Keratinocyte (primary cell): ENCODE results near the gene IGFL4. TPM values are rescaled to one million over a fixed set of nuclear protein-coding genes. Genes with fewer than 3 reads are reported as not detected.

Source experiments
- DNase-seq: peaks from one replicate; pipeline ENCODE4 v3.0.0-alpha.2; 2011; ENCODE audit warnings: low read depth, missing footprints, low spot score
- FAIRE-seq: peaks from 2 replicates; lab custom pipeline; 2011; peaks lifted over from hg19 to GRCh38; lab: Jason Lieb, UNC
- H2AFZ ChIP-seq: 2 replicates; pipeline ENCODE4 v1.6.0; 2012; ENCODE audit warnings: low read length, control low read depth, inconsistent platforms; ENCODE audit not compliant: control insufficient read depth
- H3K27ac ChIP-seq: 2 replicates; pipeline ENCODE4 v1.5.1; 2011; ENCODE audit warnings: low read length; ENCODE audit not compliant: control insufficient read depth, insufficient read depth
- H3K27me3 ChIP-seq: 3 replicates; pipeline ENCODE4 v1.6.0; 2011; ENCODE audit warnings: low read length; ENCODE audit not compliant: control insufficient read depth, insufficient read depth; ENCODE audit errors: extremely low read depth
- H3K36me3 ChIP-seq, 2 experiments: 2 replicates in 1 of 2; 3 replicates in 1 of 2; pipeline ENCODE4 v1.5.1; 2011; ENCODE audit warnings: low read length in 2 of 2, mild to moderate bottlenecking in 1 of 2; ENCODE audit not compliant: control insufficient read depth in 2 of 2, insufficient read depth in 2 of 2; ENCODE audit errors: extremely low read depth in 1 of 2
- H3K4me1 ChIP-seq: 3 replicates; pipeline ENCODE4 v1.5.1; 2011; ENCODE audit warnings: low read length; ENCODE audit not compliant: control insufficient read depth, insufficient read depth; ENCODE audit errors: extremely low read depth
- H3K4me2 ChIP-seq: 3 replicates; pipeline ENCODE4 v1.6.0; 2011; ENCODE audit warnings: low read depth, low read length; ENCODE audit not compliant: control insufficient read depth, insufficient read depth; ENCODE audit errors: extremely low read depth
- H3K4me3 ChIP-seq, 3 experiments: fragments of 200-600 bp in 1 of 3; sonication (generic) in 1 of 3; 2 replicates in 2 of 3; 3 replicates in 1 of 3; pipeline ENCODE4 v1.5.1; 2011 to 2016; ENCODE audit warnings: low read length in 3 of 3, mild to moderate bottlenecking in 3 of 3, control low read depth in 2 of 3, inconsistent platforms in 1 of 3, low read depth in 1 of 3, mixed read lengths in 1 of 3, mixed run types in 1 of 3, moderate library complexity in 1 of 3; ENCODE audit not compliant: control insufficient read depth in 2 of 3, insufficient read depth in 2 of 3; ENCODE audit errors: extremely low read depth in 1 of 3
- H3K79me2 ChIP-seq: 2 replicates; pipeline ENCODE4 v1.6.0; 2012; ENCODE audit warnings: low read length; ENCODE audit not compliant: control insufficient read depth, insufficient read depth
- H3K9ac ChIP-seq: 3 replicates; pipeline ENCODE4 v1.6.0; 2011; ENCODE audit warnings: low read length; ENCODE audit not compliant: control insufficient read depth, insufficient read depth; ENCODE audit errors: extremely low read depth
- H3K9me1 ChIP-seq: 3 replicates; pipeline ENCODE4 v1.6.0; 2011; ENCODE audit warnings: low read length; ENCODE audit not compliant: control insufficient read depth, insufficient read depth; ENCODE audit errors: extremely low read depth
- H3K9me3 ChIP-seq: 2 replicates; pipeline ENCODE4 v1.5.1; 2012; ENCODE audit warnings: low read depth, low read length; ENCODE audit not compliant: control insufficient read depth
- H4K20me1 ChIP-seq: 3 replicates; pipeline ENCODE4 v1.6.0; 2011; ENCODE audit warnings: low read length; ENCODE audit not compliant: control insufficient read depth, insufficient read depth; ENCODE audit errors: extremely low read depth
- CTCF ChIP-seq, 3 experiments: IDR thresholded peaks in 1 of 3; conservative IDR thresholded peaks in 1 of 3; optimal IDR thresholded peaks in 1 of 3; 2 replicates in 2 of 3; 3 replicates in 1 of 3; pipeline versions ENCODE3 to v1.5.1; 2011; ENCODE audit warnings: low read length in 3 of 3, mild to moderate bottlenecking in 3 of 3, moderate library complexity in 2 of 3, control low read depth in 1 of 3, inconsistent platforms in 1 of 3; ENCODE audit not compliant: insufficient read depth in 2 of 3; ENCODE audit errors: extremely low read depth in 1 of 3
- EZH2 ChIP-seq: IDR thresholded peaks from one replicate; pipeline ENCODE4 v1.6.1; 2012; ENCODE audit warnings: inconsistent platforms, mild to moderate bottlenecking, low read length, moderate library complexity
- dilution Hi-C: fragments of 300-500 bp; cut with MboI; formaldehyde crosslinking; loops from one replicate; pipeline ENCODE4 v1.7.0; 2020; ENCODE audit warnings: low sequenced_read_pairs; ENCODE audit not compliant: extremely low pct_ligation_motif_present
- polyA plus RNA-seq, 5 experiments: library from polyadenylated mRNA; depleted of rRNA in 3 of 5; stranded (reverse) in 3 of 5; stranded (forward) in 1 of 5; unstranded in 1 of 5; fragments of >200 nt; gene quantifications; 1 replicate in 1 of 5; 2 replicates in 3 of 5; 3 replicates in 1 of 5; pipeline versions ENCODE4 v1.2.1 to v1.2.3, GENCODE V29; 2011 to 2012; ENCODE audit warnings: missing spikeins in 2 of 5, low read depth in 1 of 5, low replicate concordance in 1 of 5
- small RNA-seq, 3 experiments: library from RNA; depleted of rRNA; stranded (forward); fragments of <200 nt; gene quantifications; one replicate each; pipeline ENCODE3, GENCODE V24; 2012; ENCODE audit warnings: low read depth in 3 of 3, low replicate concordance in 1 of 3; ENCODE audit not compliant: insufficient read length in 3 of 3

Gene IGFL4
- polyA plus RNA-seq, 1 donor (not counting 4 experiments of a cell fraction or from before 2014, with no cell fraction given): not detected

DNA sequence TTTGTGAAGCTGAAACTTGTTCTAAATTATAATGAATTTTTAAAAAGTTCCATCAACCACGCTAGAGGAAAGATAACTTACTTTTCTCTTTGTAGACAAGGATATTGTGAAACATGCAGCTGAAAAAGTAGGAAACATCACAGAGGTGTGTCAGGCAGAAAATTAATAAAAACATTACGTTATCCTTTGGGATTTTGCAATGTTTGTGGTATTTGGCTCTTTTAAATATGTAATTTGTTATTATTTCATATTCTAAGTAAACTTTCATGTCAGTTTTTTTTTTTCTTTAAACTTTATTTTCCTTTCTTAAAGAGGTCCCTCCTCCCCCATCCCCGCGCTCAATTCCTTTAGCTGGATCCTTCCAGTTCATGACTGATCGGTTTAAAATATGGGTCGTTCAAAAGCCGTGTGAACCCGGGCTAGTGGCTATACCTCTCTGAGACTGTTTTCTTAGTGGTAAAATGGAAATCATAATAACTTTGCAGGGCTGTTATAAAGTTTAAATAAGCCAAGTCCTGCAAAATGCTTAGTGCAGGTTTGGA lies 46.3 kb downstream of the IGFL4 start:
- H3K4me2 ChIP-seq: peak overlapping the region; percentile 93
- H3K36me3 ChIP-seq: peaks cover 0 to 4% of the 10 kb centered on the region in 2 experiments
- dilution Hi-C loops: no loop called here
- H3K4me3 ChIP-seq: peak overlapping the region; percentile 47 to 78 (median 66)
- DNase-seq (no peak), FAIRE-seq (no peak)
- H3K27me3 ChIP-seq: no peaks in the 10 kb centered on the region
- H2AFZ ChIP-seq: peak overlapping the region; percentile 68
- H3K4me1 ChIP-seq: peaks cover 6% of the 10 kb centered on the region
- peak overlapping the region; percentile 39 for H3K27ac ChIP-seq
- peak overlapping the region; percentile 54 for H3K9ac ChIP-seq
- no peaks in the 10 kb centered on the region for H4K20me1 ChIP-seq
- no peaks in the 10 kb centered on the region for H3K9me3 ChIP-seq
- TF ChIP-seq EZH2: no peak
- no peak for TF ChIP-seq CTCF (optimal IDR thresholded peaks at IDR 0.05 in 1 of 3, IDR thresholded peaks at IDR 0.05 in 1 of 3, conservative IDR thresholded peaks at IDR 0.05 in 1 of 3; ENCODE audit: extremely low read depth in 1 of 3, insufficient read depth in 2 of 3, low read length in 3 of 3)
- H3K9me1 ChIP-seq: peaks cover 2% of the 10 kb centered on the region
- H3K79me2 ChIP-seq: peaks cover 2% of the 10 kb centered on the region

GRCh38 chr19:45990113-45990728 lies 50.6 kb downstream of the IGFL4 start:
- no peak for FAIRE-seq
- H3K4me2 ChIP-seq: no peak overlapping the region

More at GRCh38 chr19:45990113-45990728, 50.6 kb downstream of the IGFL4 start:
- no peaks in the 10 kb centered on the region for H3K9me3 ChIP-seq
- no peaks in the 10 kb centered on the region for H4K20me1 ChIP-seq
- no peak for DNase-seq
- H3K27me3 ChIP-seq: no peaks in the 10 kb centered on the region
- no peak overlapping the region for H2AFZ ChIP-seq
- H3K79me2 ChIP-seq: no peaks in the 10 kb centered on the region
- TF ChIP-seq EZH2 (no peak), CTCF (optimal IDR thresholded peaks at IDR 0.05 in 1 of 3, IDR thresholded peaks at IDR 0.05 in 1 of 3, conservative IDR thresholded peaks at IDR 0.05 in 1 of 3; ENCODE audit: extremely low read depth in 1 of 3, insufficient read depth in 2 of 3, low read length in 3 of 3) (no peak)
- H3K4me1 ChIP-seq: no peaks in the 10 kb centered on the region
- H3K36me3 ChIP-seq: no peaks in the 10 kb centered on the region
- no peak overlapping the region for H3K9ac ChIP-seq
- H3K9me1 ChIP-seq: no peaks in the 10 kb centered on the region
- dilution Hi-C loops: no loop called here
- H3K4me3 ChIP-seq: no peak overlapping the region
- no peak overlapping the region for H3K27ac ChIP-seq

Small RNA genes within 50 kb of the gene (small RNA-seq; reads per million reads assigned to genes)
- gene MIR769: 0.13 to 10.3 (median 7.8) reads per million in 3 experiments

Other genes starting within 250 kb of the IGFL4 start
- 10.1 to 16.5 TPM (median 12.5 TPM) in 3 replicates for gene DMWD, start 248.2 kb downstream of the IGFL4 start, polyA plus RNA-seq
- not detected in 3 replicates for gene RSPH6A, start 225.7 kb downstream of the IGFL4 start, polyA plus RNA-seq
- 43.8 to 63.2 TPM (median 56.0 TPM) in 3 replicates for gene SYMPK, start 177.9 kb downstream of the IGFL4 start, polyA plus RNA-seq
- 0.03 to 0.05 TPM in 2 of 3 replicates, not detected in the other for gene FOXA3, start 176.7 kb downstream of the IGFL4 start, polyA plus RNA-seq
- gene IRF2BP1, start 154.9 kb downstream of the IGFL4 start, polyA plus RNA-seq: 1.7 to 3.1 TPM (median 3.1 TPM) in 3 replicates
- 1.1 to 1.6 TPM (median 1.3 TPM) in 3 replicates for gene MYPOP, start 138.4 kb downstream of the IGFL4 start, polyA plus RNA-seq
- gene NANOS2, start 126.2 kb downstream of the IGFL4 start, polyA plus RNA-seq: not detected in 3 replicates
- gene NOVA2, start 67.1 kb downstream of the IGFL4 start, polyA plus RNA-seq: not detected in 3 replicates
- gene CCDC61, start 45.5 kb downstream of the IGFL4 start, polyA plus RNA-seq: 5.2 to 6.1 TPM (median 5.8 TPM) in 3 replicates
- not detected in 3 replicates for gene PGLYRP1, start 17.9 kb downstream of the IGFL4 start, polyA plus RNA-seq
- gene IGFL3, start 83.7 kb upstream of the IGFL4 start, polyA plus RNA-seq: 236 to 560 TPM (median 344 TPM) in 3 replicates
- gene IGFL2, start 107.2 kb upstream of the IGFL4 start, polyA plus RNA-seq: 2.9 to 16.2 TPM (median 7.1 TPM) in 3 replicates
- 14.0 to 86.6 TPM (median 21.3 TPM) in 3 replicates for gene IGFL1, start 188.7 kb upstream of the IGFL4 start, polyA plus RNA-seq